ENCODE data around the gene DHODH.

DHODH gene

GRCh38 chr16:72043539-72043938, 35.0 kb downstream of the DHODH start:
- H2BK120ac ChIP-seq (ENCODE audit: low read depth, low read length), result no peak overlapping the region
- H3K4me2 ChIP-seq (ENCODE audit: insufficient read depth, low read length, poor library complexity, severe bottlenecking), result no peak overlapping the region
- no peak overlapping the region for H2BK15ac ChIP-seq (ENCODE audit: low read length)
- H3K23ac ChIP-seq (ENCODE audit: low read depth, low read length, poor library complexity), result no peak overlapping the region
- no peak overlapping the region for H3K18ac ChIP-seq (ENCODE audit: low read length)
- no peak overlapping the region for H3K14ac ChIP-seq (ENCODE audit: low read length)
- no peaks in the 10 kb centered on the region for H3K4me1 ChIP-seq (ENCODE audit: control insufficient read depth in 2 of 2, insufficient read depth in 1 of 2, low read depth in 1 of 2, low read length in 2 of 2)
- H3K79me1 ChIP-seq (ENCODE audit: low read depth, low read length), result no peaks in the 10 kb centered on the region
- no peak overlapping the region for H2AFZ ChIP-seq (ENCODE audit: low read length)
- no CpG with 5 or more reads among the region's 1 CpG for WGBS, 2 donors (ENCODE audit: extremely low coverage in 2 of 2, insufficient read length in 2 of 2, insufficient replicate concordance in 1 of 2)
- no peak overlapping the region for H3K4me3 ChIP-seq (ENCODE audit: low read length in 2 of 2)
- H3K27ac ChIP-seq (replicated peaks; ENCODE audit: low read length), result no peak overlapping the region
- no peaks in the 10 kb centered on the region for H3K9me3 ChIP-seq (replicated peaks in 1 of 2; ENCODE audit: control insufficient read depth in 2 of 2, insufficient read depth in 1 of 2, low read depth in 1 of 2, low read length in 2 of 2)
- no peak for DNase-seq (ENCODE audit: low spot score)
- H3K27me3 ChIP-seq (ENCODE audit: control insufficient read depth in 3 of 3, insufficient read depth in 3 of 3, low read depth in 1 of 3, low read length in 3 of 3), result no peaks in the 10 kb centered on the region
- no peak overlapping the region for H2AK5ac ChIP-seq (ENCODE audit: low read depth, low read length)
- no peak overlapping the region for H4K8ac ChIP-seq (ENCODE audit: low read depth, low read length)
- H3K36me3 ChIP-seq (replicated peaks in 1 of 2; ENCODE audit: control insufficient read depth in 2 of 2, insufficient read depth in 2 of 2, low read length in 2 of 2), result no peaks in the 10 kb centered on the region
- H2BK5ac ChIP-seq (ENCODE audit: low read length), result no peak overlapping the region
- no peak overlapping the region for H2BK12ac ChIP-seq (ENCODE audit: low read length)
- no peak overlapping the region for H4K91ac ChIP-seq (ENCODE audit: low read depth, low read length, poor library complexity)
- H3K4ac ChIP-seq (ENCODE audit: low read length), result no peak overlapping the region
- no peak overlapping the region for H3K9ac ChIP-seq (ENCODE audit: low read depth, low read length, poor library complexity)

GRCh38 chr16:72044296-72044695, 35.8 kb downstream of the DHODH start:
- Histone ChIP-seq H3K79me1 (ENCODE audit: low read depth, low read length) (no peaks in the 10 kb centered on the region), H3K4ac (ENCODE audit: low read length) (no peak overlapping the region), H2BK12ac (ENCODE audit: low read length) (no peak overlapping the region), H3K18ac (ENCODE audit: low read length) (no peak overlapping the region), H2AK5ac (ENCODE audit: low read depth, low read length) (no peak overlapping the region), H3K4me2 (ENCODE audit: insufficient read depth, low read length, poor library complexity, severe bottlenecking) (no peak overlapping the region), H4K8ac (ENCODE audit: low read depth, low read length) (no peak overlapping the region), H2BK120ac (ENCODE audit: low read depth, low read length) (no peak overlapping the region), H3K9ac (ENCODE audit: low read depth, low read length, poor library complexity) (no peak overlapping the region), H3K14ac (ENCODE audit: low read length) (no peak overlapping the region), H2AFZ (ENCODE audit: low read length) (no peak overlapping the region), H4K91ac (ENCODE audit: low read depth, low read length, poor library complexity) (no peak overlapping the region), H3K4me3 (ENCODE audit: low read length in 2 of 2) (no peak overlapping the region), H3K27ac (replicated peaks; ENCODE audit: low read length) (no peak overlapping the region), H2BK5ac (ENCODE audit: low read length) (no peak overlapping the region), H3K4me1 (ENCODE audit: control insufficient read depth in 2 of 2, insufficient read depth in 1 of 2, low read depth in 1 of 2, low read length in 2 of 2) (no peaks in the 10 kb centered on the region), H3K23ac (ENCODE audit: low read depth, low read length, poor library complexity) (no peak overlapping the region), H3K9me3 (replicated peaks in 1 of 2; ENCODE audit: control insufficient read depth in 2 of 2, insufficient read depth in 1 of 2, low read depth in 1 of 2, low read length in 2 of 2) (peaks cover 0 to 4% of the 10 kb centered on the region in 2 donors), H3K36me3 (replicated peaks in 1 of 2; ENCODE audit: control insufficient read depth in 2 of 2, insufficient read depth in 2 of 2, low read length in 2 of 2) (no peaks in the 10 kb centered on the region), H2BK15ac (ENCODE audit: low read length) (no peak overlapping the region), H3K27me3 (ENCODE audit: control insufficient read depth in 3 of 3, insufficient read depth in 3 of 3, low read depth in 1 of 3, low read length in 3 of 3) (no peaks in the 10 kb centered on the region)
- no peak for DNase-seq (ENCODE audit: low spot score)
- no CpG with 5 or more reads among the region's 6 CpGs for WGBS, 2 donors (ENCODE audit: extremely low coverage in 2 of 2, insufficient read length in 2 of 2, insufficient replicate concordance in 1 of 2)

GRCh38 chr16:72044825-72045359, 36.3 kb downstream of the DHODH start:
- H4K91ac ChIP-seq (ENCODE audit: low read depth, low read length, poor library complexity), result no peak overlapping the region
- no peaks in the 10 kb centered on the region for H3K79me1 ChIP-seq (ENCODE audit: low read depth, low read length)
- no peaks in the 10 kb centered on the region for H3K36me3 ChIP-seq (replicated peaks in 1 of 2; ENCODE audit: control insufficient read depth in 2 of 2, insufficient read depth in 2 of 2, low read length in 2 of 2)
- H2BK5ac ChIP-seq (ENCODE audit: low read length), result no peak overlapping the region
- H2BK15ac ChIP-seq (ENCODE audit: low read length), result no peak overlapping the region
- H3K4me2 ChIP-seq (ENCODE audit: insufficient read depth, low read length, poor library complexity, severe bottlenecking), result no peak overlapping the region
- no peak overlapping the region for H2BK12ac ChIP-seq (ENCODE audit: low read length)
- no peaks in the 10 kb centered on the region for H3K4me1 ChIP-seq (ENCODE audit: control insufficient read depth in 2 of 2, insufficient read depth in 1 of 2, low read depth in 1 of 2, low read length in 2 of 2)
- no peak overlapping the region for H3K14ac ChIP-seq (ENCODE audit: low read length)
- no peak overlapping the region for H2AK5ac ChIP-seq (ENCODE audit: low read depth, low read length)
- no peak for DNase-seq (ENCODE audit: low spot score)
- H4K8ac ChIP-seq (ENCODE audit: low read depth, low read length), result no peak overlapping the region
- no peaks in the 10 kb centered on the region for H3K27me3 ChIP-seq (ENCODE audit: control insufficient read depth in 3 of 3, insufficient read depth in 3 of 3, low read depth in 1 of 3, low read length in 3 of 3)
- H3K18ac ChIP-seq (ENCODE audit: low read length), result no peak overlapping the region
- H3K9ac ChIP-seq (ENCODE audit: low read depth, low read length, poor library complexity), result no peak overlapping the region
- H2BK120ac ChIP-seq (ENCODE audit: low read depth, low read length), result no peak overlapping the region
- no peak overlapping the region for H2AFZ ChIP-seq (ENCODE audit: low read length)
- H3K4ac ChIP-seq (ENCODE audit: low read length), result no peak overlapping the region
- no peak overlapping the region for H3K23ac ChIP-seq (ENCODE audit: low read depth, low read length, poor library complexity)
- peaks cover 0 to 4% of the 10 kb centered on the region in 2 donors for H3K9me3 ChIP-seq (replicated peaks in 1 of 2; ENCODE audit: control insufficient read depth in 2 of 2, insufficient read depth in 1 of 2, low read depth in 1 of 2, low read length in 2 of 2)
- no CpG with 5 or more reads among the region's 2 CpGs for WGBS, 2 donors (ENCODE audit: extremely low coverage in 2 of 2, insufficient read length in 2 of 2, insufficient replicate concordance in 1 of 2)
- no peak overlapping the region for H3K4me3 ChIP-seq (ENCODE audit: low read length in 2 of 2)
- no peak overlapping the region for H3K27ac ChIP-seq (replicated peaks; ENCODE audit: low read length)

- H3K27me3 ChIP-seq (ENCODE audit: control insufficient read depth in 3 of 3, insufficient read depth in 3 of 3, low read depth in 1 of 3, low read length in 3 of 3), result no peaks in the 10 kb centered on the region
- H2AFZ ChIP-seq (ENCODE audit: low read length), result no peak overlapping the region
- H2BK12ac ChIP-seq (ENCODE audit: low read length), result no peak overlapping the region
- H2BK120ac ChIP-seq (ENCODE audit: low read depth, low read length), result no peak overlapping the region
- no peak overlapping the region for H3K4ac ChIP-seq (ENCODE audit: low read length)
- no peak overlapping the region for H3K4me2 ChIP-seq (ENCODE audit: insufficient read depth, low read length, poor library complexity, severe bottlenecking)
- no peak for DNase-seq (ENCODE audit: low spot score)
- H3K14ac ChIP-seq (ENCODE audit: low read length), result no peak overlapping the region
- no peaks in the 10 kb centered on the region for H3K79me1 ChIP-seq (ENCODE audit: low read depth, low read length)
- H4K91ac ChIP-seq (ENCODE audit: low read depth, low read length, poor library complexity), result no peak overlapping the region
- no peak overlapping the region for H3K4me3 ChIP-seq (ENCODE audit: low read length in 2 of 2)
- H2AK5ac ChIP-seq (ENCODE audit: low read depth, low read length), result no peak overlapping the region
- H3K9me3 ChIP-seq (replicated peaks in 1 of 2; ENCODE audit: control insufficient read depth in 2 of 2, insufficient read depth in 1 of 2, low read depth in 1 of 2, low read length in 2 of 2), result peaks cover 0 to 4% of the 10 kb centered on the region in 2 donors
- H3K9ac ChIP-seq (ENCODE audit: low read depth, low read length, poor library complexity), result no peak overlapping the region
- no peak overlapping the region for H2BK15ac ChIP-seq (ENCODE audit: low read length)
- no peak overlapping the region for H2BK5ac ChIP-seq (ENCODE audit: low read length)
- no peaks in the 10 kb centered on the region for H3K4me1 ChIP-seq (ENCODE audit: control insufficient read depth in 2 of 2, insufficient read depth in 1 of 2, low read depth in 1 of 2, low read length in 2 of 2)
- H3K18ac ChIP-seq (ENCODE audit: low read length), result no peak overlapping the region
- H4K8ac ChIP-seq (ENCODE audit: low read depth, low read length), result no peak overlapping the region
- no peak overlapping the region for H3K23ac ChIP-seq (ENCODE audit: low read depth, low read length, poor library complexity)
- no peak overlapping the region for H3K27ac ChIP-seq (replicated peaks; ENCODE audit: low read length)
- H3K36me3 ChIP-seq (replicated peaks in 1 of 2; ENCODE audit: control insufficient read depth in 2 of 2, insufficient read depth in 2 of 2, low read length in 2 of 2), result no peaks in the 10 kb centered on the region
Observed at GRCh38 chr16:72049110-72049509, 40.6 kb downstream of the DHODH start.
